Inferior parietal cortex (tissue), 1 donor: ENCODE results near the gene CRB1.

ENCODE experiments used
- DNase-seq: peaks from one replicate; pipeline ENCODE4 v3.0.0-alpha.2; 2016; ENCODE audit errors: extremely low spot score

CRB1 gene

DNA sequence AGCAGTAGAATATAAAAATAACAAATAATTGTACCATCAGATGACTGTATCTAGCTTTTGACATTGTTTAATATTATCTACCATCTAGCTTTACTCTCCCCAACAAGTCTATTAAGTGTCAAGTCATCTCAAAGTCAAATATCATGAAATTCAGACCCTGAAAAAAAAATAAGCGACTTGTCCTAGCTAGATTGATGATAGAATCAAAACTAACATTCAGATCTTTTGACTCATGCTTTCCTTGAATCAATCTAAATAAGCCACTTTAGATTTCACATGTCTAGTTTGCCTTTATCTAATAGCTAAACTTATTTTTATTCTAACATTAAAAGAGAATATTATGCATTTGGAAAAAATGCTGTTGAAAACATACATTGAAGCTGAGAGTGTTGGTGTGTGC, 35.4 kb downstream of the CRB1 start:
- no peak for DNase-seq

DNA sequence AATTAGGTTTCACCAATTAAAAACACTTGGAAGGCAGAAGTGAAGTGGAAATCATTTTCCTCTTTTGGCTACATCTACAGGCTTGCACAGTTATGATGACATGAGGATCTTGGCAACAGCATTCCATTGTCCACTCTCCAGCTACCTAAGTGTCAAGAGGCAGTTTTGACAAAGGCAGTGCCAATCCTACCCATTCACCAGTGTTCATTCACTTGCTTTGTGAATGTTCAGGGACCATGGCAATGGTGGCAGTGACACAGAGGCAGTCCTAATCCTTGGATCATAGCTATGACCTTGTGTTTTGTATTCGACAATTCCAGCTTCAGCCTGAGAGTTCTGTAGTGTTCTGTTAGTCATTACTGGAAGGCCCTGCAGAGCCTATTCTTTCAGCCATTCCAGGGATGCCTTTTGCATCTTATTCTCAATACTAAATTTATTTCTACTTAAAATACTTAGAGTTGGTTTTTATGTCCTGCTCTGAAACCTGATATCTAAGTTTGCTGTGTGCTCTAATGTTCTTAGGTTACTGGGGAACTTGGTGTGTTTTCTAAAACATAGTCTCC, 36.7 kb downstream of the CRB1 start:
- no peak for DNase-seq

DNA sequence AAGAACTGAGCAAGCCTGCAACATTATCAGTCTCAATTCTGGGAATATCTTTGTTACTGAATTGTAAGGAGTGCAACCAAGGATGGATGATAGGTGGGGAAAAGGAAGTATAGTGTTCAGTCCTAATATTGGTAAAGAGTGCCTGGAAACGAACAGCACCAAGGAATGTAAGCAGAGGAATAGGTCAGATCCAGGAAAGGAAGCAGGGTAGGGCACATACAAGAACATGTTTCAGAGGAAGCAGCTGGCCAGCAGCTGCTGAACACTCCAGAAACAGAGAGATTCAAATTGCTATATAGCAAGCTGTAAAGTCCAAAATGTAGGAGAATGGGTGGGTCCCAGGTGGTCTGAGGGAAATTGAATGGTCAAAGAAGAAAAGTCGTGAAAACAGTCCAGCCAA, 37.9 kb downstream of the CRB1 start:
- no peak for DNase-seq

DNA sequence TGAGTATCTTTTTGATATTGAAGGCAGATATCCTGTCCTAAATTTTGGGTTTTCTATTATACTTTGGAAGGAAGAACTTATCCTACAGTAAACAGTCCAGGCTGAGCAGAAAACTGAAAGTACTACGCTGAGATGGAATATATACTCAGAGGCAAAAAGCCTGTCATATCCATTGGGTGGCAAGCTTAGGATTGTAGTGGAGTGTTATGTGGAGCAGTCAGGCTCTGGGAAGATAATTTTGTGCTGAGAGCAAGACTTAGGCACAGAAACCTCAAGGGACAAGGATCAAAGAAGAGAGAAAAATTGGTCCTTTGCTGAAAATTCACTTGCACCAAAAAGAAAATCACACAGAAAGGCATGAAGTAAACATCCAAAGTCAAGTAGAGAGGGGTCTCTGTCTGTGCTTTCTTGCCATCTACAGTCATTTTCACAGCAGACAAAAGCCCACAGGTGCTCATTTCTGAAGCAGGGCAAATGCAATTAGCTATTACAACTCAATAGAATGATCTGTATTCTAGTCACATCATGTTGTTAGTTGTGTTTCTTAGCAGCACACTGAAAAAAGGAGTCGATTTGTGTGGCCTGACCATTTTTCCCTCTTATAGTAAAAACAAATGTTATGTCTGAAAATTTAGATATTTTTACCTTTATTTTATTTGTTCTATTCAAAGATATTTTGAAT, 38.5 kb downstream of the CRB1 start:
- no peak for DNase-seq

DNA sequence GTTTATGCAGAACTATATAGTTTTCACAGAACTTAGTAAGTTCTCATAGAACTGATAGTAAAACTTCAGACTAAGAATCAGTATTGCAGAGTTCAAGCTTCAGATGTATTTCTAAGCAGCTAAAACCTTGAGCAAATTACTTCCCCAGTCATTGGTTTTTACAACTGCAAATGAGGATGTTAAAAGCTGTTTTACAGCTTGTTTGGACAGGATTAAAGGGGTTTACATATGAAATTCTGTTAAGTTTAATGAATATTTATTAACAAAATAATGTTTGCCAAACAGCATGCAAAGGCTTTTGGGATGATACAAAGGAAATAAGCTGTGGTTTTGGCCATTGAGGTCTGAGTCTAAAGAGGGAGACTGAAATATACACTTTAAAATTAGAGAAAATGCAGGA, 39.1 kb downstream of the CRB1 start:
- DNase-seq: no peak

DNA sequence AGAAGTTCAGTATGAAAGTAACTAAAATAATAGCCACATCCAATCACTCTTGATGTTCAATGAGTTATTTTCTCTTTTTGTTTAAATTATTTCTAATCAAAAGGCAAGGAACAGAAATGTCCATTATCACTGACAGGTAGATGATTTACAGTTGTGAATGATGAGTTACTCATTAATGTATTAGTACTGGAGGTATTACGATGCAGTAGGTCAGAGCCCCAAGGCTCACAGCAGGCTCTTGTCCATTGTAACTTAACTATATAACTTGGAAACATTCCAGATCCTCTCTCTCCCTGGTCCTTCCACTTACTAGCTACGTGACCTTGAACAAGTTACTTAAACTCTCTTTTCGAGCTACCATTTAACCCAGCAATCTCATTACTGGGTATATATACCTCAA, 39.5 kb downstream of the CRB1 start:
- DNase-seq: no peak

DNA sequence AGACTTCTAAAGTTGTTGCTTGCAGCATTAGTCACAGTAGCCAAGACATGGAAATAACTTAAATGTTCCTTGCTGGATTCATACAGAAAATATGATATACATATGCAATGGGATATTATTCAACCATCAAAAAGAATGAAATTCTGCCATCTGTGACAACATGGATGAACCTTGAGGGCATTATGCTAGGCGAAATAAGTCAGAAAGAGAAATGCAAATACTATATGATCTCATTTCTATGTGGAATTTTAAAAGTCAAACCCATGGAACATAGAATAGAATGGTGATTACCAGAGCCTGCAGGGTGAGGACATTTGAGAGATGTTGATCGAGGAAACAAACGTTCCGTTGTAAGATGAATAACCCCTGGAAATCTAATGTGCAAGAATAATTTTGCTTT, 43.0 kb downstream of the CRB1 start:
- DNase-seq: no peak

DNA sequence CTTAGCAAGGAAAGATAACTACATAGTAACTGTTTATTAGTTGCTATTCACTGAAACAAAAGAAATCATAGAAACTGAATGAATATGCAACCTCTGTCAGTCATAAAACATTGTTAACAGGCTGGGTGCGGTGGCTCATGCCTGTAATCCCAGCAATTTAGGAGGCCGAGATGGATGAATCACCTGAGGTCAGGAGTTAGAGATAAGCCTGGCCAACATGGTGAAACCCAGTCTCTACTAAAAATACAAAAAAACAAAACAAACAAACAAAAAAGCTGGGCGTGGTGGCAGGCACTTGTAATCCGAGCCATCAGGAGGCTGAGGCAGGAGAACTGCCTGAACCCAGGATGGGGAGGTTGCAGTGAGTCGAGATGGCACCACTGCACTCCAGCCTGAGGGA, 44.1 kb downstream of the CRB1 start:
- DNase-seq: no peak

DNA sequence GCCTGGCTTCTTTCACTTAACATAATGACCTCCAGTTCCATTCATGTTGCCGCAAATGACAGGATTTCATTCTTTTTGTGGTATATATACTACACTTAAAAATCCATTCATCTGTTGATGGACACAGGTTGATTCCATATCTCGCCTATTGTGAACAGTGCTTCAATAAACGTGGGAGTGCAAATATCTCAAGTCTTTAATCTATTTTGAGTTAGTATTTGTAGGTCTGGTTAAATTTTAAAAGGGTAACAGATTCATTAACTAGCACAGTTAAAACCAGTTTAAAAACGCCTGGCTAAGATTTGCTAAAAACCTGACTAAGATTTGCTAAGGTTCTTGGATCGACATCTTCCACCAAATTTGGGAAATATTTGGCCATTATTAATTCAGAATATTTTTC, 45.7 kb downstream of the CRB1 start:
- no peak for DNase-seq

DNA sequence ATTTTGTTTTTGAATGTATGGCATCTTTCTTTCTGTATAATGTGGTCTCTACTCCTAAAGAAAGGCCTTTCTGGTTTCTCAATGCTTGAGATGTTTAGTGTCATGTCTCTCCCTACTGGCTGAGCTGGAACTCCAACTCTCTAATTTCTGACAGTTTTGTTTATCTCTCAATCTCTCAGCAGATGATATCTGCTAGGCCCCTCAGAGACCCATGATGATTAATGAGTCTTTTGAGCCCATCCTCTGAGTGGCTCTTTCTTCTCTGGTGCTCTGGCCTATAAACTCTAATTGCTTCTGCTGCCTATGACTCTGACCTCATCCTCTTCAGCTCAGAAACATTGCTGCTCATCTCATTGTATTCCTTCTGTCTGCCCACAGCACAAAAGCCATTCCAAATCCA, 46.6 kb downstream of the CRB1 start:
- peak; percentile 73 for DNase-seq

DNA sequence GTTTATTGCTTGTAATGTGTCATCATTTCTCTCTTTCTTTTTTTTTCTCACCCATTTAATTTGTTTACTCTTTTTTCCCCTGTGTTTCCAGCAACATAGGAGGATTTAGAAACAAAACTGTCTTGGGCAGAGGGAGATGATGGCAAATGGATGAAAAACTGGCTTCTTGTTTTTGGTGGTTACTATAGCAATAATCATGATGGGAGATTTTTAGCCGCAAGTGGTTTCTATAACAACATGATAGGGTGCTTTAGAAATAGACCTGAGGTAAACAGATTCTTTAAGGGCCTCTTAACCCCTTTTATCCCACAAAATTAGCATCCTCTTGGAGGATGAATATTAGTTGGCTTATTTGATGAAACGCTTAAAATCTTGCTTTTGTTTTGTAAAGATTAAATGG, 51.6 kb downstream of the CRB1 start:
- no peak for DNase-seq

DNA sequence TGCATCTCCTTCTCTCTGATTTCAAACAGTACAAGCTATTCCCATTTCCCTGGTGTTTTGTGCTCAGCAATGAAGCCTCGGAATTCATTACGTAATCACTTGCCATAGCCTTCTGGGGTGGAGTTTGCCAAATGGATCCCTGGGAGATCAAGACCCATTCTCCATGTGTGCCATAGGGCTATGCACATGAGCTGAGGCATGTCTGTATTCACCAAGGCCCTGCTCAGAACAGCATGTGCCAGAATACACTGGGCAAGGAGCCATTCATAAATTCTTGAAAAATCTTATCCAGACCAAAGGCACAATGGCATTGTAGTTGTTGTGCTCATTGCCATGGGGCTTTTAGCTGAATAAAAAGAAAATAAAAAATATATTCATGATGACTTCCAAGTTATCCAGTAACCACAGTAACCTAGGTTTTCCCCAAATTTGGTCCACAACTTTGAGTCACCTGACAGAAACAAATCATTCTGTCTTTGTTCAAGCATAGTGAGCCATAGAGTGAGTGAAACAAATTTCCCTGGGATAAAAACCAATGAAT, 53.0 kb downstream of the CRB1 start:
- no peak for DNase-seq

DNA sequence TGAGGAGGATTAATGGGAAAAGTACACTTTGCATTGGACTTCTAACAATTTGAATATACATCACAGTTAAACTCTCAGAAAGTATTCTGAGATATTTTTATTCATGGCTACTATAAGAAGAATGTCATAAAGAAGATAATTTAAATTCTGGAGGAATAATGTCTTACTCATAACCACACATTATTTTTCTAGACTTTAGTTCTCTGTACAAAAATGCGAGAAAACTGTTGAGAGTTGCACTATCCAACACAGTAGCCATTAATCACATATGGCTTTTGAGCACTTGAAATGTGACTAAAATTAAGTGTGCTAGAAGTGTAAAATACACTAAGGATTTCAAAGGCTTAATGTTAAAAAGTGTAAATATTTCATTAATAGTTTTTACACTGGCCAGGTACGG, 53.8 kb downstream of the CRB1 start:
- no peak for DNase-seq

DNA sequence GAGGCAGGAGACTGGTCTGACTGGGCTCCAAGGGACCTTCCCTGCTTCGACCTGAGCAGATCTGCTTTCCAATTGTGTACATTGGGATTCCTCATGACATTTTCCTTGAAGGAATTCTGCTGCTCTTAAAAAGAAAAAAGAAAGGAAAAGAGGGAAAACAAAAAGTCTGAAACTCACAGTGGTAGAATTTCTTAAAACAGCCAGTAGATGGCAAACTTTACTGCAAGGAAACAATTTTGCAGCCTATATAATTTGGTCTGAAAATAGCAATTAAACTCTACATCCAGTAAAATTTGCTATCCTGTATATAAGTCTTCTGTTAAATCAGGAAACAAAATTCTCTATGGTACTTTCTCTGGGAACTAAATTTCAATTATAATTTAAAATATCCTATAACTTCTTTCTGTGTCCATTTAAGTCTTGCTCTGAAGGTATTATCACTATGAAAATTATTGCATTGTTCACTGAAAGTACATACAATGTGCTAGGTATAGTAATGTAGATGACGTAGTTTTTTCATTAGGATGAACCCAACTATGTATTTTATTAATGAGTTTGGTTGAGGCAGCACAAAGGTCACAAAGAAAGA, 59.8 kb downstream of the CRB1 start:
- peak; percentile 68 for DNase-seq

DNA sequence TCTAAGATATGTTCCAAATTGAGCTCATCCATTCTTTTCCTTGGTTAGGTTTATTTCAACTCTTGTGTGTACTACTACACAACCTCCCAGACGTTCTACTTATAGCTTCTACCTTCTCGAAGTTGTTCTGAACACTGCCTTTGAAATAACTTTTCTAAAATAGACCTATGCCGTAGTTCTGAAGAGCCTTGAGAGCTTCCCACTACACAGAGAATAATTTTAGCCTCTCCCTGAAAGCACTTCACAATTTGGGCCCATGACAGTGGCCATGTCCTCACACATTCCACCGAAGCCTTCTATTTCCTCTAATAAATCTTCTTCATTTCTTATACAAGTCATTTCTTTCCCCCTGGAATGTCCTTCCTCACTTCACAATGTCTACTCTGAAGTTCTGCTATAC, 62.2 kb downstream of the CRB1 start:
- no peak for DNase-seq

DNA sequence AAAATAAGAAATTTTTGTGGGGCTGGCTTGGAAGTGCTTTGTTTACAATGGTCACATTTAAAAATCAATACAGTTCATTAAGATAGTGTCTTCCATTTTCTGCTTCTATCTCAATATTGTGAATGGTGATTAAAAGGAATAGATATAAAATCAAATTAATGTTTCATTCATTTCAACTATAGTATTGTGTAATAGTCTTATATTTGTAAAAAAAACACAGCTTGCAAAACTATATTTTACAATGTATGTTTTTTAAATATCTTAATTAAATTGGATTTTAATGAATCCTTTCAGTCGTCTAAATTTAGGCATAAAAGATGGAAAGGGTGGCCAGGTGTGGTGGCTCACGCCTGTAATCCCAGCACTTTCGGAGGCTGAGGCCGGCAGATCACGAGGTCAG, 63.5 kb downstream of the CRB1 start:
- no peak for DNase-seq

DNA sequence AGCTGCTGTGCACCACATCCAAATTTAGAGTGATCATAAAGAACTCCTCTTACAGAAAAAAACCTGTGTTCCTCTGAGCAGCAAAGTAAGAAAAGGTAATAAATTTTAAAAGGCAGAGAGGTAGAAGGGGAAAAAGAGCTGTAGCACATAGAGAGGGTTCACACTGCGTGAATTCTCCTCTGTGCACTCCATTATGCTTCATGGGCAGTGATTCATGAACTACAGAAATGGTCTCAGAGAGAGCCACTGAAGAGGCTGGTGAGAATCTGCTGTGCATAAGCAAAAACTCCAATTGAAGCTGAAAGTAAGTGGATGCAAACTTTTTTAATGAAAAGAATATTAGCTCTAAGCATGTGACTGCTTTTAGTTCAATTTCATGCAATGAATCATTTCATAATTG, 65.0 kb downstream of the CRB1 start:
- no peak for DNase-seq

DNA sequence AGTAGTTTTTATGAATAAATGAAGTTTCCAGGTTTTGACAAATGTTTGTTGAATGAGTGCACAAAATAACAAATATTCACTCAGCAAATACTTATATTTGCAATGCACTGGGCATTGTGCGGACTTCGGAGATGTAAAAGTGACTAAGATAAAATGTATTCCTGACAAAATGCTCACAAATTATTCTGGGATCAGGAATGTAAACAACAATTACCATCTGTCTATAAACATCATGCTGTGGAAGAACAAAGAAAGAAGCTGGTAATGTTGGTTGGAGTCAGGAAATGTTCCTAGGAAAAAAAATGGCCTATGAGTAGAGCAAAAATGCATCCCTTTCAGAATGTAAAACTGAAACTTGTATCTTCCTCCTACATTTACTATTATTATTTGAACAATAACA, 68.5 kb downstream of the CRB1 start:
- DNase-seq: no peak

DNA sequence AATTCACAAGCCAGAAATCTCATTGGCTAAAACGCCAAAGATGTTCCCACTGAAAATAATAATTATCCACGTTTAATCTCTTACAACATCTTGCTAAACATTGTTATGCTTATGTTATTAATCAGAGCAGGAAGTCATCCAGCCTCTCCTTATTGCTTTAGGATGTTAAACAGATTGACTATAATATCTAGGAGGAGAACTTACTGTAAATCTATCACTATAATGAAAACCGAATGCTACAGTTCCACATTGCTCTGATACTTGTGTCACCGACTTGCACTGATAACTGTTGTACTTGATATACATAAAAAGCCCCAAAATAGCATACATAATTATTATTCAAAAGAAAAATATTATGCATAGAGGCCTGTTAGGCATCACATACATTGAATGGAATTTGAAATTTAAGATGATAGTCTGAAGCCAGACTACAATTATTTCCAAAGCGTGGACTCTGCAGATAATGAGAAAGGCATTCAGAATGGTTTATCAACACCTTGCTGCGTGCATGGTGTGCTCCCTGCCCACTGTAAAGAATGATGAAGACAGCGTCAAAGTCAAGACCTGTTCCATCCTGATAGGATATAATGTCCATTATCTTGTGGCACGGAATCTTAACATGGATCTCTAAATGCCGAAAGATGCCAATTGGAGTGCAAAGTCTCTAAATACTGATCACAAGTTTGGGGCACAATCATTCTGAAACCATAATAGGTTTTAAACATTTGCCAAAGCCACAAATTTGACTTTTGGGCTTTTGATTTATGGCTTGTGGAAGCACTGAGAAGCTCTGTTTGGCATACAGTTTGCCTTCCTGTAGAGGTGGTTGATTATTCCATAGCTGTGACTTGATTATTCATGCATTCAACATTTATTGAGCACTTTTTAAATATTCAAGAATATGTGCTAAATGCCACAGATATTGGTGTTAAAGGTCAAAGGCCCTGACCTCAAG, 71.3 kb downstream of the CRB1 start:
- no peak for DNase-seq

DNA sequence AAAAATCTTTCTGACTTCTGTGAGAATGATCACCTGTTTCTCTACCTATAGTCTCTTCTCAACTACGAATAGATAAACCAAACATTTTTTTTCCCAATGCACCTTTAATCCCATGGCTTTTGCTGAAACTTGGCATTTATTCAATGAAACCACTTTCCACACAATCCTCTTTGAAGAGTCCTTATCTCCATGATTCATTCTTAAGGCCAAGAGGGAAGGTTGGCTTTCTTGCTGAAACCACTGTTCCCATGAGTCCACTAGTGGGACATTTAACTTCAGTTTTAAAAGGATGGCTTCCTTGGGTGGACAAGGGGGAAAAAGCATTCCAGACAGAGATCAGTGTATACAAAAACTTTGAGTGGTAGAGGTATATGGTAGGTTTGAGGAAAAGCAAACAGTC, 73.6 kb downstream of the CRB1 start:
- DNase-seq: no peak

DNA sequence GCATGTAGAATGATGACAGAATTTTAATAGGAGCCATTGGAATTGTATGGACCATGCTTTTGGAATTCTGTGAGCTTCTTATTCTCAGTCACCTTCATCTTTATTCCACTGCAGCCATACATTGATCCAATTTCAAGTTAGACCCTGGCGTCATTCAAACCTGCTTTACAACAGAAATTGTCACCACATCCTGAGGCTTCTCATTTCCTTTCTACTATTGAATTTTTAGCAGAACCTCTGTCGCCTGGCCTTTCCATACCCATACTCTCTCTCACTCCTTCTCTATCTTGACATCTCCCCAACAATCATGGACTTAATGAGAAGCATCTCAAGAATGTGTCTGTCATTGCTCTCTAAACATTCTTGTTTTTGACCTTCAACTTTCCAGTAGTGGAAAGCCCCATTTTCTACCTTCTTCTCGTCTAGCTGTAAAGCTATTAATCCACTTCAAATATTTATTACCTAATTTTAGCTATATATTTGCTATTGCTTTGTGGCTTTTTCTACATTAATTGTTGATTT, 74.1 kb downstream of the CRB1 start:
- no peak for DNase-seq

DNA sequence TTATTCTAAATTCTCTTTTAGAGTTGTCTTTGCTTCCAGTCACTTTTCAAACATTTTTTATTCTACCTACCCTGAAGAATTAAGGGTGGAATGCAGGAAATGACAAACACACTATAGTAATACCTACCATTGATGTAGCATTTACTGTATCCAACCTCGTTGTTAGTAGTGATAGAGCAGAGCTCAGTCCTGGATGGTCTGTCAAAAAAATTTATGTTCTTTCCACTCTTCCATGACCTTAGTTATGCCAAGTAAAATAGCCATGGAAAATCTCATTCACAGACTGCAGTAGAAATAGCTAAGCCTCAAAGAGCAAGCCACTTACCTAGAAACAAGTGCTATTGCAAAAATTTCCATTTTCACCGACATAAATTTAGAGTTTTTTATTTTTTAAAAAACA, 74.6 kb downstream of the CRB1 start:
- no peak for DNase-seq
